Measurements from ENCODE around the gene HSD17B2.

DNA sequence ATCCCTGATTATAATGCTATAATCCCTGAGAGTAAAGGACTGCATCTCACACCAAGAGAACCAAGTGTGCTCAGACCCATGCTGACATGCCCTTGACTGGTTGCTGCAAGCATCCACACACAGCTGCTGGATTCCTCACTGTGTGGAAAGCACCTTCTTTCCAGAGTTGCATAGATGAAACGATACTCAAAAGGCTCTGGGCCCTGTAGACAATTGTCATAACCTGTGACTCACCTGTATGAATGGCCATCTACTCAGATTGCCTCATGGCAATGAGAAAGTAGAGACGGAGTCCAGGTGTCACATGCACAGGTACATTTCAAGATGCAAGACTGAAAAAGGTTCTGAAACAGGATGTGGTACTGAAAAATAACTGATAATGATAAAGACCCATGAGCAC lies 76.9 kb downstream of the HSD17B2 start:
- no peak for TF ChIP-seq POLR2AphosphoS5 (IDR thresholded peaks at IDR 0.05; ENCODE audit: low read depth)
- TF ChIP-seq, protein P1, sequence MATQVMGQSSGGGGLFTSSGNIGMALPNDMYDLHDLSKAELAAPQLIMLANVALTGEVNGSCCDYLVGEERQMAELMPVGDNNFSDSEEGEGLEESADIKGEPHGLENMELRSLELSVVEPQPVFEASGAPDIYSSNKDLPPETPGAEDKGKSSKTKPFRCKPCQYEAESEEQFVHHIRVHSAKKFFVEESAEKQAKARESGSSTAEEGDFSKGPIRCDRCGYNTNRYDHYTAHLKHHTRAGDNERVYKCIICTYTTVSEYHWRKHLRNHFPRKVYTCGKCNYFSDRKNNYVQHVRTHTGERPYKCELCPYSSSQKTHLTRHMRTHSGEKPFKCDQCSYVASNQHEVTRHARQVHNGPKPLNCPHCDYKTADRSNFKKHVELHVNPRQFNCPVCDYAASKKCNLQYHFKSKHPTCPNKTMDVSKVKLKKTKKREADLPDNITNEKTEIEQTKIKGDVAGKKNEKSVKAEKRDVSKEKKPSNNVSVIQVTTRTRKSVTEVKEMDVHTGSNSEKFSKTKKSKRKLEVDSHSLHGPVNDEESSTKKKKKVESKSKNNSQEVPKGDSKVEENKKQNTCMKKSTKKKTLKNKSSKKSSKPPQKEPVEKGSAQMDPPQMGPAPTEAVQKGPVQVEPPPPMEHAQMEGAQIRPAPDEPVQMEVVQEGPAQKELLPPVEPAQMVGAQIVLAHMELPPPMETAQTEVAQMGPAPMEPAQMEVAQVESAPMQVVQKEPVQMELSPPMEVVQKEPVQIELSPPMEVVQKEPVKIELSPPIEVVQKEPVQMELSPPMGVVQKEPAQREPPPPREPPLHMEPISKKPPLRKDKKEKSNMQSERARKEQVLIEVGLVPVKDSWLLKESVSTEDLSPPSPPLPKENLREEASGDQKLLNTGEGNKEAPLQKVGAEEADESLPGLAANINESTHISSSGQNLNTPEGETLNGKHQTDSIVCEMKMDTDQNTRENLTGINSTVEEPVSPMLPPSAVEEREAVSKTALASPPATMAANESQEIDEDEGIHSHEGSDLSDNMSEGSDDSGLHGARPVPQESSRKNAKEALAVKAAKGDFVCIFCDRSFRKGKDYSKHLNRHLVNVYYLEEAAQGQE (IDR thresholded peaks at IDR 0.05; ENCODE audit: insufficient replicate concordance, low read depth), result no peak
- TF ChIP-seq, protein P2, sequence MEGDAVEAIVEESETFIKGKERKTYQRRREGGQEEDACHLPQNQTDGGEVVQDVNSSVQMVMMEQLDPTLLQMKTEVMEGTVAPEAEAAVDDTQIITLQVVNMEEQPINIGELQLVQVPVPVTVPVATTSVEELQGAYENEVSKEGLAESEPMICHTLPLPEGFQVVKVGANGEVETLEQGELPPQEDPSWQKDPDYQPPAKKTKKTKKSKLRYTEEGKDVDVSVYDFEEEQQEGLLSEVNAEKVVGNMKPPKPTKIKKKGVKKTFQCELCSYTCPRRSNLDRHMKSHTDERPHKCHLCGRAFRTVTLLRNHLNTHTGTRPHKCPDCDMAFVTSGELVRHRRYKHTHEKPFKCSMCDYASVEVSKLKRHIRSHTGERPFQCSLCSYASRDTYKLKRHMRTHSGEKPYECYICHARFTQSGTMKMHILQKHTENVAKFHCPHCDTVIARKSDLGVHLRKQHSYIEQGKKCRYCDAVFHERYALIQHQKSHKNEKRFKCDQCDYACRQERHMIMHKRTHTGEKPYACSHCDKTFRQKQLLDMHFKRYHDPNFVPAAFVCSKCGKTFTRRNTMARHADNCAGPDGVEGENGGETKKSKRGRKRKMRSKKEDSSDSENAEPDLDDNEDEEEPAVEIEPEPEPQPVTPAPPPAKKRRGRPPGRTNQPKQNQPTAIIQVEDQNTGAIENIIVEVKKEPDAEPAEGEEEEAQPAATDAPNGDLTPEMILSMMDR (IDR thresholded peaks at IDR 0.05; ENCODE audit: insufficient read depth, low read length), result no peak
- no peak for TF ChIP-seq GABPA (IDR thresholded peaks at IDR 0.05; ENCODE audit: low read depth)
- TF ChIP-seq SPI1 (IDR thresholded peaks at IDR 0.05; ENCODE audit: borderline replicate concordance, low read depth), result no peak
